OCI-LY7 (cell line): ENCODE results near the gene KIAA1671.

ENCODE experiments used
- CTCF ChIP-seq: fragments of 200-600 bp; sonication (generic); conservative IDR thresholded peaks from 2 replicates; pipeline ENCODE4 v1.5.1; 2014; ENCODE audit warnings: mild to moderate bottlenecking, antibody characterized with exemption, low read length, moderate library complexity, mixed read lengths
- EZH2phosphoT487 ChIP-seq: fragments of 200-600 bp; sonication (generic); IDR thresholded peaks from 2 replicates; pipeline ENCODE4 v1.6.1; 2018; ENCODE audit warnings: low read depth, borderline replicate concordance, mild to moderate bottlenecking, mixed run types, antibody characterized with exemption, low read length, moderate library complexity, mixed read lengths

- TF ChIP-seq CTCF = no peak
- no peak for TF ChIP-seq EZH2phosphoT487
These were observed 249.2 kb downstream of the KIAA1671 start for GRCh38 chr22:25201557-25202273.
